Measurements from ENCODE around the gene PCID2. TPM values are rescaled to one million over a fixed set of nuclear protein-coding genes. Genes with fewer than 3 reads are reported as not detected.

The PCID2 gene
- total RNA-seq, 3 donors from 2014 or later: 50.2 to 79.2 (median 76.7) TPM

GRCh38 chr13:113231306-113232207 is 23.1 kb upstream of the PCID2 start:
- no peak for TF ChIP-seq CTCF (IDR thresholded peaks at IDR 0.05)
- no peak for TF ChIP-seq POLR2AphosphoS5 (IDR thresholded peaks at IDR 0.05)
- no peak for TF ChIP-seq POLR2A (IDR thresholded peaks at IDR 0.05)
- intact Hi-C loops (cut with DNase I; ENCODE audit: low total_unique reads): no loop called here
- peaks cover 6% of the 10 kb centered on the region for H3K36me3 ChIP-seq

DNA sequence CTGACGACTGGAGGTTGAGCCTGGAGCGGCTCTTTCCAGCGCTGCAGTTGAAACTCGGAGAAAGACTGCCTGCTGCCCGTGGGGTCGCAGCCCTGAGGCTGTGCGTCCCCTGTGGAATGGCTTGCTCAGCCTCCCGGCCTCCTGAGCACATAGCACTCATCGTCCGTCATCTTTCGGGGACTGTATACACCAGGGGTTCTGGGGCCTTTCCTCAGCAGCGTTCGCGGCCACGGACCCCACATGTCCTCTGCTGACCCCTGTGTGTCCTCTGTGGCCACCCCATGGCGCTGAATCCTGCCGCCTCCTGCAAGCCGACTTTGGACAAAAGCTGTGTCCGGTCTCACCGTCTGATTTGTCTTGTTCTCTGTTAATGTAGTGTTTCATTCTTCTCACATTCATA is 21.3 kb upstream of the PCID2 start:
- no peak overlapping the region for H3K27ac ChIP-seq
- H3K9me3 ChIP-seq: no peaks in the 10 kb centered on the region
- no peak overlapping the region for H3K4me3 ChIP-seq
- no peak for DNase-seq (ENCODE audit: low spot score in 2 of 2)
- H3K4me1 ChIP-seq: no peaks in the 10 kb centered on the region
- H3K27me3 ChIP-seq: no peaks in the 10 kb centered on the region
- peaks cover 6% of the 10 kb centered on the region for H3K36me3 ChIP-seq
- TF ChIP-seq POLR2A (IDR thresholded peaks at IDR 0.05): no peak
- TF ChIP-seq CTCF (IDR thresholded peaks at IDR 0.05): no peak
- TF ChIP-seq POLR2AphosphoS5 (IDR thresholded peaks at IDR 0.05): no peak
- intact Hi-C loops (cut with DNase I; ENCODE audit: low total_unique reads): no loop called here

More at GRCh38 chr13:113231306-113232207, 23.1 kb upstream of the PCID2 start:
- no peaks in the 10 kb centered on the region for H3K4me1 ChIP-seq
- no peak overlapping the region for H3K27ac ChIP-seq
- H3K27me3 ChIP-seq: no peaks in the 10 kb centered on the region
- DNase-seq (ENCODE audit: low spot score in 2 of 2): no peak
- no peaks in the 10 kb centered on the region for H3K9me3 ChIP-seq
- no peak overlapping the region for H3K4me3 ChIP-seq

DNA sequence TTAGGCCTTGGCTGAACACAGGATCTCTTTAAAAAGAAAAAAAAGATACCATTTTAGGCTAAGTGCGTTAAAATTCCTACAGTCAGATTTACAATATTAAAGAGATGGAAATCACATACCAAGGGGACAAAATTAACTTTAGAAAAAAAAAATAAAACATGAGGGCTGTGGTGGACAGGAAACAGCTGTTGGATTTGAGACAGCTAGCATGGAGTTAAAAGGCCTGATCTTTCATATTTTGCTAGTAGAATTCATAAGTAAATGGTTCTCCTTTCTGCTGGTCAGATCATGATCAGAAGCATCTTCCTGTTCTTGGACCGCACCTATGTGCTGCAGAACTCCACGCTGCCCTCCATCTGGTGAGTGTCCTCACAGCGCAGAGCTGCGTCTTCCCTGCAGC is 20.7 kb upstream of the PCID2 start:
- H3K4me3 ChIP-seq: no peak overlapping the region
- peaks cover 6% of the 10 kb centered on the region for H3K36me3 ChIP-seq
- no peak for TF ChIP-seq POLR2A (IDR thresholded peaks at IDR 0.05)
- no peak for TF ChIP-seq CTCF (IDR thresholded peaks at IDR 0.05)
- no peak for TF ChIP-seq POLR2AphosphoS5 (IDR thresholded peaks at IDR 0.05)
- no peak overlapping the region for H3K27ac ChIP-seq
- no peak for DNase-seq (ENCODE audit: low spot score in 2 of 2)
- H3K4me1 ChIP-seq: no peaks in the 10 kb centered on the region
- intact Hi-C loops (cut with DNase I; ENCODE audit: low total_unique reads): no loop called here
- H3K9me3 ChIP-seq: no peaks in the 10 kb centered on the region
- no peaks in the 10 kb centered on the region for H3K27me3 ChIP-seq

DNA sequence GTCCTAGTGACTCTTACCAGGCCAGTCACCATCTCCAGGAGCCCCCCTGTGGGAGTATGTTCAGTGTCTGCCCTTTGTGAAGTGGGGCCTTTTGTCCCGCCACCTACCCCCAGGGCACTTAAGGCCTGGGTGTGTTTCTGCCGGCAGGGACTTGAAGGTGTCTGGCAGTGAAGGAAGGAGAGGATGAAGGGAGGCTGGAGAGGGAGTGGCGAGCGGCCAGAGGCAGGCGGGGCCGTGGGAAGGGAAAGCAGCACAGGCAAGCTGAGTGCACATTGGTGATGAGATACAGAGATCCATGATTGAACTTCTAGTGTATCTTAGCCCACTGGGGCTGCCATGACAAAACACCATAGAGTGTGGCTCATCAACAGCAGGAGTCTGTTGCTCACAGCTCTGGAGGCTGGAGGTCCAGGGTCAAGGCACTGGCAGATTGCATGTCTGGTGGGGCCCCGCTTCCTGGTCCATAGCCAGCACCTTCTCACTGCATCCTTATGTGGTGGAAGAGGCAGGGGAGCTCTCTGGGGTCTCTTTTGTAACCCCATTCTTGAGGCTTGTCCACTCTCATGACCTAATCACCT is 18.5 kb upstream of the PCID2 start:
- Histone ChIP-seq H3K27me3 (no peaks in the 10 kb centered on the region), H3K4me1 (no peaks in the 10 kb centered on the region), H3K4me3 (no peak overlapping the region), H3K27ac (no peak overlapping the region), H3K9me3 (no peaks in the 10 kb centered on the region), H3K36me3 (peaks cover 6% of the 10 kb centered on the region)
- no peak for DNase-seq (ENCODE audit: low spot score in 2 of 2)
- TF ChIP-seq CTCF (IDR thresholded peaks at IDR 0.05) (no peak), POLR2AphosphoS5 (IDR thresholded peaks at IDR 0.05) (no peak), POLR2A (IDR thresholded peaks at IDR 0.05) (no peak)
- intact Hi-C loops (cut with DNase I; ENCODE audit: low total_unique reads): no loop called here

DNA sequence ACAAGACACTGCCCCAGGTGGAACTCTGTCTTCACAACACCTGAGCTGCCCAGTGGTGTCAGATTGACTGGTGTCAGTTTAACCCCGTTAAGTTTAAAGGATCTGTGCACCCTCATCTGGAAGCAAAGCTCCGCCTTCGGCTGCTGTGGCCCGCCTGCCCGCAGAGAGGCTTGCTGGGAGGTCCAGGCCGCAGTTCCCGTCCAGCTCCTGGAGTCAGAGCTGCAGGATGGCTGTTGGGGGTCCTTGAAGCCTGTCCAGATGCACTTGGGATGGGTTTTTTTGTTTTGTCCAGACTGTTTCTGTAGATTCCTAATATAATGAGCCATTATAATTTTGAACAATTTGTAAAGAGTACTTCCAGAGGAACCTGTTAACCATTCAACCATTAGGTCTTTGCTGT is 17.0 kb upstream of the PCID2 start:
- no peaks in the 10 kb centered on the region for H3K4me1 ChIP-seq
- no peak for TF ChIP-seq POLR2AphosphoS5 (IDR thresholded peaks at IDR 0.05)
- TF ChIP-seq POLR2A (IDR thresholded peaks at IDR 0.05): no peak
- no peak for TF ChIP-seq CTCF (IDR thresholded peaks at IDR 0.05)
- H3K27me3 ChIP-seq: no peaks in the 10 kb centered on the region
- H3K27ac ChIP-seq: no peak overlapping the region
- H3K9me3 ChIP-seq: no peaks in the 10 kb centered on the region
- DNase-seq (ENCODE audit: low spot score in 2 of 2): no peak
- intact Hi-C loops (cut with DNase I; ENCODE audit: low total_unique reads): loop anchor here (1.0 kb wide), 1 partner anchor 9 kb away; no protein-coding TSS in a partner anchor
- H3K4me3 ChIP-seq: no peak overlapping the region
- peaks cover 6% of the 10 kb centered on the region for H3K36me3 ChIP-seq
